ENCODE data around the gene DDIT4. TPM values are rescaled to one million over a fixed set of nuclear protein-coding genes. Genes with fewer than 3 reads are reported as not detected.

The DDIT4 gene
- total and polyA plus RNA-seq, 3 donors from 2014 or later, result 46.6 to 94.3 (median 69.6) TPM

GRCh38 chr10:72270607-72271281, 3.0 kb upstream of the DDIT4 start:
- Histone ChIP-seq H3K9me3 (no peaks in the 10 kb centered on the region), H3K4me3 (no peak overlapping the region), H3K36me3 (ENCODE audit: low read depth, missing control alignments) (no peaks in the 10 kb centered on the region), H3K27ac (peak overlapping the region; percentile 9 to 36), H3K27me3 (no peaks in the 10 kb centered on the region), H3K4me1 (peaks cover 14% of the 10 kb centered on the region)
- DNase-seq, result peak; percentile 42
- intact Hi-C loops (cut with DNase I; ENCODE audit: low total_unique reads), result loop anchor here (10.0 kb wide), 1 partner anchor 64 kb away; no protein-coding TSS in a partner anchor
- TF ChIP-seq POLR2A (IDR thresholded peaks at IDR 0.05), result no peak
- TF ChIP-seq CTCF (IDR thresholded peaks at IDR 0.05), result no peak
- 63 to 79% methylated on average over 4 to 5 of the region's 5 CpGs for whole genome bisulfite sequencing, 2 donors

GRCh38 chr10:72272689-72273409, 875 bp upstream of the DDIT4 start:
- TF ChIP-seq CTCF (IDR thresholded peaks at IDR 0.05), result no peak
- TF ChIP-seq POLR2A (IDR thresholded peaks at IDR 0.05), result no peak
- Histone ChIP-seq H3K36me3 (ENCODE audit: low read depth, missing control alignments) (no peaks in the 10 kb centered on the region), H3K4me1 (peaks cover 25% of the 10 kb centered on the region), H3K27me3 (no peaks in the 10 kb centered on the region), H3K9me3 (no peaks in the 10 kb centered on the region), H3K27ac (peak overlapping the region; percentile 95 to 97), H3K4me3 (peak overlapping the region; percentile 93 to 96)
- WGBS, 2 donors, result 2% methylated on average over 7 to 28 of the region's 28 CpGs
- peak; percentile 95 for DNase-seq
- intact Hi-C loops (cut with DNase I; ENCODE audit: low total_unique reads), result loop anchor here (10.0 kb wide), 1 partner anchor 62 kb away; no protein-coding TSS in a partner anchor

- H3K27ac ChIP-seq, result peak overlapping the region; percentile 95 to 96
- no peak for DNase-seq
- H3K9me3 ChIP-seq, result no peaks in the 10 kb centered on the region
- H3K4me1 ChIP-seq, result peaks cover 31% of the 10 kb centered on the region
- H3K27me3 ChIP-seq, result no peaks in the 10 kb centered on the region
- intact Hi-C loops (cut with DNase I; ENCODE audit: low total_unique reads), result loop anchor here (10.0 kb wide), 1 partner anchor 61 kb away; no protein-coding TSS in a partner anchor
- H3K4me3 ChIP-seq, result peak overlapping the region; percentile 93 to 96
- H3K36me3 ChIP-seq (ENCODE audit: low read depth, missing control alignments), result no peaks in the 10 kb centered on the region
- 0% methylated on average over 28 to 39 of the region's 40 CpGs for WGBS, 2 donors
- TF ChIP-seq POLR2A (IDR thresholded peaks at IDR 0.05) (no peak), CTCF (IDR thresholded peaks at IDR 0.05) (no peak)
Observed at GRCh38 chr10:72274213-72274729, 547 bp downstream of the DDIT4 start.

GRCh38 chr10:72274730-72275350, 1.1 kb downstream of the DDIT4 start:
- Histone ChIP-seq H3K4me1 (peaks cover 31% of the 10 kb centered on the region), H3K4me3 (peak overlapping the region; percentile 93 to 96), H3K9me3 (no peaks in the 10 kb centered on the region), H3K27me3 (no peaks in the 10 kb centered on the region), H3K36me3 (ENCODE audit: low read depth, missing control alignments) (no peaks in the 10 kb centered on the region), H3K27ac (peak overlapping the region; percentile 95 to 96)
- intact Hi-C loops (cut with DNase I; ENCODE audit: low total_unique reads), result loop anchor here (10.0 kb wide), 1 partner anchor 60 kb away; no protein-coding TSS in a partner anchor
- WGBS, 2 donors, result 0 to 4% methylated on average over 2 to 26 of the region's 26 CpGs
- peak; percentile 87 for DNase-seq
- TF ChIP-seq POLR2A (IDR thresholded peaks at IDR 0.05) (no peak), CTCF (IDR thresholded peaks at IDR 0.05) (peak; percentile 66 to 80 (median 70))

Data from testis (tissue), 3 donors.